ENCODE data around the gene TANGO6.

DNA sequence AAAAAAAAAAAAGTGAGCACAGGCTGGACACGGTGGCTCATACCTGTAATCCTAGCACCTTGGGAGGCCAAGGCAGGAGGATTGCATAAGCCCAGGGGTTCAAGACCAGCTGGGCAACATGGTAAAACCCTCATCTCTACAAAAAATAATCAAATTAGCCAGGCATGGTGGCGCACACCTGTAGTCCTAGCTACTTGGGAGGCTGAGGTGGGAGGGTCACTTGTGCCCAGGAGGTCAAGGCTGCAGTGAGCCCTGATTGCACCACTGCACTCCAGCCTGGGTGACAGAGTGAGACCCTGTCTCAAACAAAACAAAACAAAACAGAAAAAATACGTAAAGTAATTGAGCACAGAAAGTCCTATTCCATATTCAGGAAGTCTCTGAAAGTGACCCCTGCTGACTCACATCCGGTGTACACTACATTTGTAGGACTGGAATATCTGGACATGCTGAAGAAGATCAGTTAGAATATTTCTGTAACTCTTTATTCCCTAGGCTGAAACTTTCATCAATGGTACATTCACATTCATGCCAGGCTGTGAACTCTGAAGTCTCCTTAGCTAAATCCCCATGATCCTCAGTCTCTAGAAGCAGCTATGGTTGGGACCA is 196.1 kb downstream of the TANGO6 start:
- TF ChIP-seq RFX5 (IDR thresholded peaks at IDR 0.05; ENCODE audit: borderline replicate concordance, low read depth, low read length) (no peak), SRF (IDR thresholded peaks at IDR 0.05; ENCODE audit: low read depth, low read length) (no peak), BRCA1 (IDR thresholded peaks at IDR 0.05; ENCODE audit: low read depth, low read length) (no peak), EZH2 (IDR thresholded peaks at IDR 0.05; ENCODE audit: low read depth, low read length, severe bottlenecking) (no peak), POLR2A (IDR thresholded peaks at IDR 0.05; ENCODE audit: control extremely low read depth in 1 of 2, low read depth in 2 of 2, low read length in 2 of 2) (no peak), TAF1 (IDR thresholded peaks at IDR 0.05; ENCODE audit: low read depth, low read length) (no peak), JUND (IDR thresholded peaks at IDR 0.05; ENCODE audit: low read length) (no peak), EGR1 (IDR thresholded peaks at IDR 0.05; ENCODE audit: borderline replicate concordance, low read depth, low read length) (no peak), YY1 (IDR thresholded peaks at IDR 0.05; ENCODE audit: low read depth, low read length) (no peak), HDAC6 (IDR thresholded peaks at IDR 0.05; ENCODE audit: low read depth, low read length) (no peak)
- TF ChIP-seq, protein P1, sequence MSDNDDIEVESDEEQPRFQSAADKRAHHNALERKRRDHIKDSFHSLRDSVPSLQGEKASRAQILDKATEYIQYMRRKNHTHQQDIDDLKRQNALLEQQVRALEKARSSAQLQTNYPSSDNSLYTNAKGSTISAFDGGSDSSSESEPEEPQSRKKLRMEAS (IDR thresholded peaks at IDR 0.05) = no peak
- TF ChIP-seq, protein P2, sequence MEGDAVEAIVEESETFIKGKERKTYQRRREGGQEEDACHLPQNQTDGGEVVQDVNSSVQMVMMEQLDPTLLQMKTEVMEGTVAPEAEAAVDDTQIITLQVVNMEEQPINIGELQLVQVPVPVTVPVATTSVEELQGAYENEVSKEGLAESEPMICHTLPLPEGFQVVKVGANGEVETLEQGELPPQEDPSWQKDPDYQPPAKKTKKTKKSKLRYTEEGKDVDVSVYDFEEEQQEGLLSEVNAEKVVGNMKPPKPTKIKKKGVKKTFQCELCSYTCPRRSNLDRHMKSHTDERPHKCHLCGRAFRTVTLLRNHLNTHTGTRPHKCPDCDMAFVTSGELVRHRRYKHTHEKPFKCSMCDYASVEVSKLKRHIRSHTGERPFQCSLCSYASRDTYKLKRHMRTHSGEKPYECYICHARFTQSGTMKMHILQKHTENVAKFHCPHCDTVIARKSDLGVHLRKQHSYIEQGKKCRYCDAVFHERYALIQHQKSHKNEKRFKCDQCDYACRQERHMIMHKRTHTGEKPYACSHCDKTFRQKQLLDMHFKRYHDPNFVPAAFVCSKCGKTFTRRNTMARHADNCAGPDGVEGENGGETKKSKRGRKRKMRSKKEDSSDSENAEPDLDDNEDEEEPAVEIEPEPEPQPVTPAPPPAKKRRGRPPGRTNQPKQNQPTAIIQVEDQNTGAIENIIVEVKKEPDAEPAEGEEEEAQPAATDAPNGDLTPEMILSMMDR (IDR thresholded peaks at IDR 0.05; ENCODE audit: control extremely low read depth in 1 of 3, insufficient read depth in 1 of 3, low read depth in 1 of 3, low read length in 3 of 3) = no peak
